Lower leg skin (tissue), 4 donors: Measurements from ENCODE around the gene SPINDOC. TPM values are rescaled to one million over a fixed set of nuclear protein-coding genes. Genes with fewer than 3 reads are reported as not detected.
"Not testable (repeated sequence)": the region's sequence is repeated elsewhere in the genome, so short reads cannot be mapped to it uniquely, and the experiment has no call there.

Source experiments
- DNase-seq, 2 donors: peaks; one replicate each; pipeline ENCODE4 v3.0.0-alpha.2; 2019; ENCODE audit warnings: low spot score in 2 of 2
- H3K4me3 ChIP-seq: fragments of 200-600 bp; sonication (generic); 2 replicates; pipeline ENCODE4 v1.5.1; 2017; ENCODE audit warnings: mild to moderate bottlenecking, low read depth; ENCODE audit not compliant: poor library complexity, severe bottlenecking
- CTCF ChIP-seq, 3 donors: fragments of 450-650 bp; IDR thresholded peaks; one replicate each; pipeline ENCODE4 v1.5.1; 2016; ENCODE audit warnings: antibody characterized with exemption in 3 of 3, mild to moderate bottlenecking in 3 of 3, moderate library complexity in 2 of 3
- POLR2A ChIP-seq, 2 donors: fragments of 450-650 bp; IDR thresholded peaks; one replicate each; pipeline ENCODE4 v1.6.1; 2016 to 2017; ENCODE audit warnings: antibody characterized with exemption in 2 of 2, mild to moderate bottlenecking in 1 of 2, moderate library complexity in 1 of 2
- WGBS, 2 donors: methylation state at CpG; one replicate each; pipeline ENCODE4 v1.1.5; 2018; 5-methylcytosine and 5-hydroxymethylcytosine counted together
- intact Hi-C: fragments of 100-400 bp; cut with DNase I; formaldehyde crosslinking; loops from one replicate; pipeline ENCODE4 v1.15.0; 2023; ENCODE audit warnings: low total_unique reads
- total RNA-seq, 4 donors: library from RNA; depleted of rRNA; stranded (reverse); fragments of >200 nt; gene quantifications; one replicate each; pipeline ENCODE4 v1.1.0, GENCODE V29; 2016

Gene SPINDOC
- total RNA-seq, 4 donors from 2014 or later: 5.1 to 8.3 (median 6.0) TPM

- DNase-seq: no peak
- intact Hi-C loops: no loop called here
- WGBS, 2 donors: 60 to 83% methylated on average over 4 of the region's 4 CpGs
Observed at GRCh38 chr11:63854696-63855095, 41.4 kb downstream of the SPINDOC start.

GRCh38 chr11:63855975-63856374 lies 42.7 kb downstream of the SPINDOC start:
- DNase-seq: no peak
- 75 to 77% methylated on average over 2 of the region's 2 CpGs for WGBS, 2 donors
- H3K4me3 ChIP-seq: no peak overlapping the region
- TF ChIP-seq POLR2A (IDR thresholded peaks at IDR 0.05) (no peak), CTCF (IDR thresholded peaks at IDR 0.05) (no peak)
- intact Hi-C loops: no loop called here

More at GRCh38 chr11:63854696-63855095, 41.4 kb downstream of the SPINDOC start:
- TF ChIP-seq CTCF (IDR thresholded peaks at IDR 0.05) (no peak), POLR2A (IDR thresholded peaks at IDR 0.05) (no peak)
- no peak overlapping the region for H3K4me3 ChIP-seq

- peak in 1 of 2 donors; percentile 58 for DNase-seq
- no peak overlapping the region for H3K4me3 ChIP-seq
- 85 to 86% methylated on average over 11 of the region's 11 CpGs for WGBS, 2 donors
- TF ChIP-seq CTCF (IDR thresholded peaks at IDR 0.05) (no peak), POLR2A (IDR thresholded peaks at IDR 0.05) (no peak)
- intact Hi-C loops: no loop called here
Observed at GRCh38 chr11:63858628-63859550, 45.6 kb downstream of the SPINDOC start.

- DNase-seq: no peak
- TF ChIP-seq CTCF (IDR thresholded peaks at IDR 0.05): no peak
- no peak for TF ChIP-seq POLR2A (IDR thresholded peaks at IDR 0.05)
- WGBS, 2 donors: 42 to 52% methylated on average over 4 of the region's 4 CpGs
- no peak overlapping the region for H3K4me3 ChIP-seq
- intact Hi-C loops: no loop called here
Observed at GRCh38 chr11:63862923-63863322, 49.7 kb downstream of the SPINDOC start.

GRCh38 chr11:63863620-63864019 lies 50.4 kb downstream of the SPINDOC start:
- 97% methylated on average over 6 of the region's 6 CpGs for WGBS, 2 donors
- intact Hi-C loops, H3K4me3 ChIP-seq, DNase-seq: not testable (repeated sequence)

GRCh38 chr11:63866211-63866610 lies 53.0 kb downstream of the SPINDOC start:
- peak; percentile 69 to 91 for DNase-seq
- WGBS, 2 donors: 35 to 52% methylated on average over 4 of the region's 4 CpGs
- no peak overlapping the region for H3K4me3 ChIP-seq
- TF ChIP-seq POLR2A (IDR thresholded peaks at IDR 0.05) (no peak), CTCF (IDR thresholded peaks at IDR 0.05) (no peak)
- intact Hi-C loops: no loop called here
